ENCODE data around the gene FMN1.
"Not testable (repeated sequence)": the region's sequence is repeated elsewhere in the genome, so short reads cannot be mapped to it uniquely, and the experiment has no call there.

The FMN1 gene

DNA sequence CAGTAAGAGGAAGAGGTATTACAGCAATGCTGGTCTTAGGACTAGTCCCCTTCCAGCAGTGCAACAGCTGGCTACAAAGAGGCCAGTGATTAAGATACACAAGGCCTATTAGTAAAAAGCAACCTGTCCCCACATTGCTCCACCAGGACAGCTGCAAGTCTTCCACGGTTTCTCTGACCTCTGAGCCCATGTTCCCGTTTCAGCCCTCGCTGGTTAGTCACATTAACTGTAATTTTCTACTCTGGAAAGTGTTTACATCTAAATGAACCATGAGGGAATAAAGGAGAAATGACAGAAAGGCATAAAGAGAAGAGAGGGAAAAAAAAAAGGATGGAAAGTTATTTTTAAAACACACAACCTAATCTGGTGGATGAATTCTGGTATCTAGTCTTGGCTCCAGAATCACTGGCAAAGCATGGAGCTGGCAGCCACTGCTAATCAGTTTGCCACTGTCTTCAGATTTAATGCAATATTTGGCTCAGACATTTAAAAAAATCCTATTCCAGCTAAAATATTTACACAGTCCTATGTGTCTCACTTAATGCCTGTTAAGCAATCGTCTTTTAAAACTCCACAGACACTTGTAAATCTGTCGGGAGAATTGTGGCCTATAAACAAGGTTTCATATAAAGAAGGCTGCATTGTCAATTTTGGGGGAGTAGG is 321.8 kb downstream of the FMN1 start:
- DNase-seq: no peak

DNA sequence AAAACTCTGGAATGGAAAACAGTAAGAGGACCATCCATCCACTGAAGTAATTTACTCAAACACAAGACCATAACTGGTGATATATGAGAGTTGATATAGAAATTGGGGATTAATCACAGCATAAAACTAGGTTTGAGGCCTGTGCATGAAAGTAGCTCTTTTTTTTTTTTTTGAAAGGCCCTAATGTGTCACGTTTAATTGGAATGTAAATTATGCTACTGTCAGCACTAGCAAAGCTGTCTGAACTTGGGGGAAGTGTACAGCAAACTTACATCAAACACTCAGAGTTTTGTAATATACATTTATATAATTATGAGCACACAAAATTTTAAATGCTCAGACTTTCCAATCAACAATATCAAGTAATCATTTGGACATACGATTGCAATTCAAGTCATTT is 322.6 kb downstream of the FMN1 start:
- no peak for DNase-seq

DNA sequence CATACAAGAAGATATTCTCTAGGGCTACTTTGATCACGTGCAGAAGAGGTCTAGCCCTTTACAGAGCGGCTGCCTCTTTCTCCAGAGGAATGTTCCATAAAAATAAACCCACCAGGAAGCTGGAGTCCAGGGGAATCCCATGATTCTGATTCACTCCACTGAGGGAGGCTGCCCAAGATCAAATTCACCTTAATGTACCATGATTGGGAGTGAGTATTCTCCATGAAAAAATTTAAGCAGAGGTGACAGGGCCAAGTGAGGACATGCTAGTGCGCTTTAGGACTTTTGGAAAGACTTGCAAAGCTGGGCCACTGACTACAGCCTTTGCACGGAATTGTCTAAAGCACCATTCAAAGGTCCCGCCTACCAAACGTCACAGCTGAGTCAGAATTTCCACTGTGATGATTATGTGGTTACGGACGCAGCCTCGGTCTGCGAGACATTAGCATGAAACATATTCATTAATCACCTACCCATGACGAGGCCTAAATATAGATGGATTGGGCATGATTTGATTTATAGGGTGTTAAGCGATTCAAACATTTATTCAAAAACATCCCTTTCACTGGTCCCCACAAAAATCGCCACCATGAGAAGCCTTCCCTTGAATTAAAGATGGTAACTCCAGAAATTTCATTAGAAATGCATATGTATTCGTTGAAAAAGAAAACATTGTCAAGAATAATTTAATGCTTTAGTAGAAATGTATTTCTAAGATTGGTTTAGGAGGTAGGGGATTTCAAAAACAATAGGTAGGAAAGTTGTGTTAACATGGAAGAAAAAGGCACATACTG is 324.1 kb downstream of the FMN1 start:
- no peak for DNase-seq

DNA sequence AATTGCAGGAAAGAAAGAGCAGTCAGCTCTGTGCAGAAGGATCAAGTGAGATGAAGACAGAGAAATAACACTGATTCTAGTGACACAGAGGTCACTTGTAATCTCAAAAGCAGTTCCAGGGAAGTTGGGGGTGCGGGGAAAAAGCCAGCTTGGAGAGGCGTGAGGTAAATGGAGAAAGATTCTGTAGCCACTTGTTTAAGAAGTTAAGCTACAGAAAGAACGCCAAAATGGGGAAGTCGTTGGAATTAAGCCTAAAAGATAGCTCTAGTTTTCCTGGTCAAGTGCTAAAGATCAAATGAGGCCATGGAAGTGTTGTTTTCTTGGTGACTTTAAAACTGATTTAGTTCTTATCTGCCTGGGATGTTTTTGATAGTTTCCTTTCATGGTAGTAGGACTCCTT is 324.7 kb downstream of the FMN1 start:
- no peak for DNase-seq

DNA sequence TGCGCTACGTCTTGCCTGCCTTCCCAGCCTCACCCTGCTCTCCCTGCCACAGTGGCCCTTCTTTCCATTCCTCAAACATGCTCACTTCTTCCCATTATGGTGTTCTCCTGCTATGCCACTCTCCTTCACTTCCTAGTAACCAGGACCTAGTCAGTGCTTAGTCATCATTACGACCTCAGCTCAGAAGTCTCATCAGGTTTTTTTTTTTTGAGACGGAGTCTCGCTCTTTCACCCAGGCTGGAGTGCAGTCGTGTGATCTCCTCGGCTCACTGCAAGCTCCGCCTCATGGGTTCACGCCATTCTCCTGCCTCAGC is 327.2 kb downstream of the FMN1 start:
- DNase-seq: no peak

DNA sequence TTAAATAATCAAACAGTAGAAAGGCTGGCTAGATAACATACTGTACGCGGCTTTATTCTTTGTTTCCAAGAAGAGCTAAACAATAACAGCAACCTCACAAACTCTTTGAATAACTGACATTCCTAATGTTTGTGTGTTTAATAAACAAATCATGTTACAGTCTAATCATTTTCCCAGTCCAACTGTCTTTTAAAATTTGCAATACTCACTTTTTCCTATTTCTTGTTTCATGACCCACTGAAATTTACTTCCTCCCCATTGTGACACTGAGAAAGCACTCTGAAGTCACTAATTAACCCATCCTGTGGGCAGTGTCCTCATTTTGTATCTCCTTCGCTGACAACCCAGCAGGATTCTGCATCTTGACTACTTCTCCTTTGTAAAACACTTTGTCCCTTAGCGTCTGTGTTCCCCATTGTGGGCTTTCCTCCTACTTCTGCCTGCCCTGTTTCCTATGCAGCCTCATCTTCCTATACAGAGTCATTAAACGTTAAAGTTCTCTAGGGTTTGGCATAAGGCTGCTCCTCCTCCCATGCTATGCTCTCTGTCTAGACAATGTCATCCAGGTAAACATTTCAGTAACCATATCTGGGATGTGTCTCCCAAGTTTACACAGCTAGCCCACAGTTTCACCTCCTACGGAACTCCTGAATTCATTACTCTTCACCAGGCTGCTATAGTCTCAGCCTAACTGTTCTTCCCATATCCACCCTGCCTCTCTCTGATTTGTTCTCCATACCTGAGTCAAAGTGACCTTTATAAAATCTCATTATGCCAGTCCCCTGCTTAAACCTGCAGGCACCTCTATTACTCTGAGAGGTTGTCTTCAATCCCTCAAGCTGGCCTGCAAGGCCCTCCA is 327.8 kb downstream of the FMN1 start:
- DNase-seq: no peak

DNA sequence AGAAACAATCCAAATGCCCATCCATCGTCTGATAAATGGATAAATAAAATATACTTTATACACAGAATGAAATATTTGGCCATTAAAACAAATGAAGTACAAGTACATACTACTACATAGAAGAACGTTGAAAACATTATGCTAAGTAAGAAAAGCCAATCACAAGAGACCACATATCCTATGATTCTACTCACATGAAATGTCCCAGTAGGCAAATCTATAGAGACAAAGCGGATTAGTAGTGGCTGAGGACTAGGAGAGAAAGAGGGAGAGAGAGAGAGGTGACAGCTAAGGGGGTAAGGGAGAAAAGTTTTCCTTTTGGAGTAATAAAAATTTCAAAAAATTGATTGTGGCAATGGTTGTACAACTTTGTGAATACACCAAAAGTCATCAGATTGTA is 329.7 kb downstream of the FMN1 start:
- no peak for DNase-seq

DNA sequence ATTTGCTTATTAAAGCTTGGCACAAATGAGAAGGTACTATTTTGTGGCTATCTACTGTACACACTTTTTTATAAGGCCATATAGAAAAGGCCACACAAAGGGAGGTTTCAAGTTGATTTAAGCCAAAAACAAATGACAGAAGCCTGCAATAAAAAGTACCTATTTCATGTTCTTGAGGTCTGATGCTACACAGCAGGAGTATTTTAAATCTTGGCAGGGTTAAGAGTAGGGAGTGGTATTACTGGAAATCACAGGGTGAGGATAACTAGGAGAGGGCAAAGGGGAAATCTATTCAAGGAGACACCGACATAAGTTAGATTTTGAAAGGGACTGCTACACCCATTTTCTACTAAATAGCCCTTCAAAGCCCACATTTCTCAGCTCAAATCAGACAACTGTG is 330.5 kb downstream of the FMN1 start:
- no peak for DNase-seq

DNA sequence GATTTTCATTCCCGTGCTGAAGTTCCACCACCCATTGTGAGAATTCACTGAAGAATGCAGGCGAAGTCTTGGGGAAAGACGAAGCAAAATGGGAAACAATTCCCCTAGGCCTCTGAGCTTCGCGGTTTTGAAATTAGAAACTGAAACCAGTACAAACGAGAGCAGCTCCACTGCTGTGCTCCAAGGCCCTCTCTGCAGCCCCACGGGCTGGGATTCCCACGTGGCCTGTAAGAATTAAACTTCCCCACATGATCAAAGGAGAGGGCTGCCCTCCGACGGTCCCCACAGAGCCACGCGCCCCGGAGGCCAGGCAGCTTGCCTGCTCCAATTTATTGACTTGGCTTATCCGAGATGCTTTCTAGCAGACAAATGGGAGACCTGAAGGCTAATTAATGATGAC is 332.8 kb downstream of the FMN1 start:
- no peak for DNase-seq

DNA sequence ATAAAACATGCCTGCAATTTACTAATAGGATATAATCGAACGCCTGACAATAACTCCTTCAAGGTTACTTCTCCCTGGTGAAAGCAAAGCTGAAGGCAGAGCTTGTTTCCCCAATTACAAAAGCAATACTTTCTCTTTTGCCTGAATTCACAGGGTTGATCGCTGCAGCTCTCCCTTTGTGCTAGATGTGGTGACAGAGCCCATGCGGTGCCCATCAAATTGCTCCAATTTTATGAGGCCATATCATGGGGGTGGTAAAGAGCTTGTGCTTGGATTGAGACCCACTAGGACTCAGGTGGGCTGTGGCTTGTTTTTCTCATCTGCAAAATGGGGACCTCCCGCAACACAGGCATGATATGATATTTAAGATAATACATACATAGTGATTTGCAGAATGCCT is 333.3 kb downstream of the FMN1 start:
- no peak for DNase-seq

DNA sequence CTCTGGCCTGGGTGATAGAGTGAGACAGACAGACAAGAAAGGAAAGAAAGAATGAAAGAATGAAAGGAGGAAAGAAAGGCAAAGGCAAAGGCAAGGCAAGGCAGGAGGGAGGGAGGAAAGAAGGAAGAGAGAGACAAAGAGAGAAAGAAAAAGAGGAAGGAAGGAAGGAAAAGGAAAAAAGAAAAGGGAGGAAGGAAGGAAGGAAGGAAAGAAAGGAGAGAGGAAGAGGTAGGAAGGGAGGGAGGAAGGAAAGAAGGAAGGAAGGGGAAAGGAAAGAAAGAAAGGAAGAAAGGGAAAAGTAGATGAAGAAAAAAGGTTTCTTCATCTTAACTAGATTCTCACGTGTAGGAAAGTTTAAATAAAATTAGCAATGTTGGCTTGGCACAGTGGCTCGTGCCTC is 334.5 kb downstream of the FMN1 start:
- no peak for DNase-seq

DNA sequence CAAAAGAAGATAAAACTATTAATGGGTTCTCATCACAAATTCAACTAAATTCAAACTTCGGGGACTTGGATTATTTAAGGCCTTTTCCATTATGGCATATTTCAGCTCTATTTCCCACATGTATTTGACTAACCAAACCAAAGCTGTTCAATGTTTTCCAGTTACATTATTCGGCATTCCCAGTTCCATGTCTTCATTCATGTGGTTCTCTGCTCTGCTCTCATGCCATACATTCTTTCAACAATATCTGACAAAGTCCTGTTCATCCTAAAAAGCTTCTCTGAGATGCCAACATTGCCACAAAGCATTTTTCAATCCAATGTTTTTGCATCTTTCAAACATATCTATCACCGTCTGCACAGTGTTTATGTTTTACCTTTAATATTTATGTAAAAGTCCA is 335.3 kb downstream of the FMN1 start:
- no peak for DNase-seq

DNA sequence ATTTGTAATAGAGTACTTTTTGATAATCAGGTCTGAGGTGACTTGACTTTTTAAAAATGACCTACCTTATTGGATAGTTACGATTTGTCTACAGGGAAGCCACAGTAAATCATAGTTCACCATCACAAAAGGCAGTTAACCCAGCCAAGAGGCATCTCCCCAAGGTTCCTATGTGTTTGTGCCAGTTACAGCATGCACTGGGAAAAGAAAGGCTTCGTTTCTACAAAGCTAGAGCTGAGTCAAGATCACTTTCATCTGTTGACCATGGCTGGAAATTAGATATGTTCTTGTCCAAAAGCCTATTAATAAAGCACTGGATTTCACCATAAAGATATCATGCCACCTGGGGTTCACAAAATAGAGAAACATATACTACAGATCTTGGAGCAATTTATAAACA is 336.8 kb downstream of the FMN1 start:
- DNase-seq: no peak

DNA sequence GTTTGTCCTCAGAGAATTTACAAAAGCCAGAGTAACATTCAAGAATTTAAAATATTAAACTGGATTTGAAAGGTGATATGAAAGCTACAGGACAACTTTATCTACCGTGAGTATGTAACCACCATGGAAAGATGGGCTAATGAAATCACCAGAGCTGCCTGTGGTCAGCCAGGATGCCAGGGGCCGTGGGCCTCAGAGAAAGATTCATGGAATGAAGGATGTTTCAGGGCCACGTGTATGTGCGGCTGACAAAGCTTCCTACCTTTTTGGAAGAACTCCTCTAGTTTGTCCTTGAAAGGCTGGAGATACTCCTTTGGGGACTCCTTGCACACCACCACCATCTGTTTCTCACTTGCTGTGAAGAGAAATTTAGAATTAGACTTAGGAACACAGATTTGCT is 337.8 kb downstream of the FMN1 start:
- no peak for DNase-seq

DNA sequence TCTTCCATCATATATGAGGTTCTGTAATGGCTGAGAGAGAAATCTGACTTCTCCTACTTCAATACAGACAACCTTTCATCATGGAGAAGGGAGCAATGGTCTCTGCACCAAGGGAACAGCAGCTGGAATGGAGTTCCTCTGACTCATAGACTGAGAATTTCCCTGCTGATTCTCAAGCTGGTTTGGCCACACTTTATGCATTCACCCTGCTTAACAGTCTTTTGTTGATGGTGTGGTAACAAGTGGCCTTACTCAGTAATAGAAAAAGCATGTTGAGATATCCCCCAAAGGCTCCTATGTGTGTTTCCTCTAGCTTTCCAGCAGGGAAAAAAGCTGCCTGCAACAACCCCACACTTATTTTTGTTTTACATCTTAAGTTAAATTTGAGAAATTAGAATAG is 338.6 kb downstream of the FMN1 start:
- DNase-seq: no peak

DNA sequence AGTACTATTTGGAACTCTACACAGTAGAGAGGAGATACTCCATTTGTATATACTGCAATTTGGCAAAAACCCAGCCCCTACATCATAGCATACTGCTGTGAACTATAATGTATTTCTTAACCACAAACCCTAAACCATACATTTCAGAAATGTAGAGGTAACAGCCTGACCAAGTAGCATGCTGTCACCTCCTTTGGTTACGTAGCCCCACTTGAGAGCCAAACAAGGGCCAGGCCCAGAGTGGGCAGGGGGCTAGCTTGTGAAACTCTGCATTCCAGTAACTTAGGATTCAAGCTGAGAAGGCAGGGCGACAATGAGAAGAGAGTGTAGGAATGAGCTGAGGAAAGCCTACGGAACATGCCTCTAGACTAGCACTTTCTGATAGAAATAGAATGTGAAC is 340.9 kb downstream of the FMN1 start:
- DNase-seq: no peak

DNA sequence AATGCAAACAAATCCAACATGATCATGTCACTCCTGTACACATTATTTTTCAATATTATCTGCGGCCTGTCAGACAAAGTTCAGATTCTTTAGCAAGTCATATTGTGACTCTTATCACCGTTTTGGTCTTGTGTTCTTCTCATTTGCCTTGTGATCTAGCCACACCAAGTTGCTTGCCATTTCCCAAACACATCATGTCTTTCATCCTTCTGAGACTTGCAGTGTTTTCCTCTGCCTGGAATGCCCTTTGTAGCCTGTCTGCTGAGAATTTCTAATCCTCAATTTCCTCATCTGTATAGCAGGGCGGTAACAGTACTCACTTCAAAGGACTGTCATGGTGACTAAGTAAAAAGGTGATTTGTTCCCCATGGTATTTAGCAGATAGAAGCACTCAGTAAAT is 341.7 kb downstream of the FMN1 start:
- no peak for DNase-seq

DNA sequence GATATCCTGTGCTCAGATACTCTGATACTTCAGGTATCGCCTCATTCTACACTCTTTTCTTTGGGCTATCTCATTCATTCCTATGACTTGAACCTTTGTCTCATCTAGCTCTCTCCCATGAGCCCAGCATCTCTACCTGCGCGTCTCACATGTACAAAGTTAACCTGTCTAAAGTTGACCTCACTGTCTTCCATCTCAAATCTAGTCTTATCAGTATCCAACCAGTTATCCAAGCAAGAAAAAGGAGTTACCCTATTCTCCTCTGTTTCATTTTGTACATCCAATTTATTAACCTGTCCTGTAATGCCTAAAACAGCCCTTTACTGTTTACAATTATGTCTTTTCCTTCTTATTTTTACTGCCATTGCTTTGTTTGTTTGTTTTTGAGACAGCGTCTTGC is 342.5 kb downstream of the FMN1 start:
- no peak for DNase-seq

DNA sequence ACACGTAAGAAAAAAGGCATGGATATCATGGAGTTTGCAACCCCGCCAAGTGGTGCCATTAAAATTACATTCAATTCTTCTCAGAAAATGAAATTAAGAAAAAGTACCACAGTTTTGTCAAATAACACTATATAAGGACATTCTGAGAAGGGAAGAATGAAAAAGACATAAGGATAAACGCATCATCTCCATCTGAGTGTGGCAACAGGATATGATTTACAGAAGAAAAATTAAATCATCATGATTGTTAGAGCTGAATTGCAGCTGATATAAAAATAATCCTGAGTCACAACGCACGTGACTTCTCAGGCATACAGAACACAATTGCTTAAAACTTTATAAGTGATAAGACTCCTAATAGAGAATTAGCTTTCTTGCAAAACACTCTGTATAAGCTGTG is 342.9 kb downstream of the FMN1 start:
- no peak for DNase-seq

DNA sequence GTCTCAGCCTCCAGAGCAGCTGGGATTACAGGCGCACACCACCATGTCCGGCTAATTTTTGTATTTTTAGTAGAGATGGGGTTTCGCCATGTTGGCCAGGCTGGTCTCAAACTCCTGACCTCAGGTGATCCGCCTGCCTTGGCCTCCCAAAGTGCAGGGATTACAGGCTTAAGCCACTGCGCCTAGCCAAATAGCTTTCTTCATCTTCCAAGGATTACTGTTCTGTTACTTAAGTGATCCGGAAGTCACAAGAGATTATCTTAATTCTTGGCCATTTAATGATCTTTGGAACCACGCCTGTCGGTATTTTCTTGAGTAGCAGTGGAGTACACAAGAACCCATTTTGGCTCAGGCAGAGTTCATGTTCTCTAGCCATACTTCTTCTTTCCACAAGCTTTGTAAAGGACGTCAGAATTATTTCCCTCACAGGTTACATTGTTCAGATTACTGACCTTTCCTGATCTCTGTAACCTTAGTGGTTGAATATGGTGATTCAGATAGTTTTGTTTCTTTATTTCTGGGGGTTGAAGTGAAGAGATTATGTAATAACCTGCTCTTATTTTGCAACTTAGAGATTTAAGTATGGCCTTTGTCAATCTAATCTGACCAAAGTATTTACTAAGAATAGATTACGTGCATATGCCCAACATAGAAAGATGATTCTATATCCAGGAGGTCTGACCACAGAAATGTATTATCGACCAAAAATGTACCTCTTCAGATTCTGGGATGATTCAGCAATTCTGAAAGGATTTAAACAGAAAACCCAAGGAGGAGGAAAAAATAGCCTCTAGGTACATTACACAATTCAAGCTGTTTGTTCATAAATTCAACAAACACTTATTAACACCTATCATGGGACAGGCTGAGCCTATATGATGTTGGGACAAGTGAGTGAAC is 344.5 kb downstream of the FMN1 start:
- no peak for DNase-seq

DNA sequence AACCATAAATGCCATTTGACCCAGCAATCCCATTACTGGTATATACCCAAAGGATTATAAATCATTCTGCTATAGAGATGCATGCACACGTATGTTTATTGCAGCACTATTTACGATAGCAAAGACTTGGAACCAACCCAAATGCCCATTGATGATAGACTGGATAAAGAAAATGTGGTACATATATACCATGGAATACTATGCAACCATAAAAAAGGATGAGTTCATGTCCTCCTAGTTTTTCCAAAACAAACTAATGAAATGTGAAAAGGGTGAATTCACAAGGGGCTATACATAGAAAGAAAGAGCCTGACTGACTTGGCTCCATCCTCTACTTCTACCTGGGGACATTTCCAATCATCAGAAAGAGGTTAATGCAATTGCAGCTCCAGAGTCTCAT is 347.8 kb downstream of the FMN1 start:
- not testable (repeated sequence) for DNase-seq

DNA sequence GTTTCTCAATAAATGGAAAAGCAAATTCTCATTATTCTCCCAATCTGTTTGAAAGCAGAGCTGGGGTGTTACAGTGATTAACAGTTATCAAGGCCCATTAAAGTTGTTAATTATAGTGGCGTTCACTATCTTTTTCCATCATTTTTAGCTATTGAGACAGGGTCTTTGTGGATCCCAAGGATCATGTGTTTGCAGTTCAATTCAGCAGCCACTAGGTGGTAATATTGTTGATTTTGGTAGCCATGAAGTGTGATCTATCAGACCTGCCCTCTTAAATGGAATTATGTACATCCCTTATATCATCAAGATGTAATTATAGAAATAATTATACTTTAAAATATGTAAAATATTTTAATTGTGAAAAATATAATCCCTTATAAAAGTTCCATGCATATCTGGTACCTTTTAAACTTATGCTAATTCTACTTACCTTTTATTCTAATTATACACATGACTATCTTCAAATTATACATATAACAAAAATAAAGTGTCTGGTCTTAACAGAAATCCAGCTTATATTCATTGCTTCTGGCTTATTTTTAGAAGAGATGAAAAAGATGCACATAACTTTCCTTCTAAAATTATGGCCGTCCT is 350.3 kb downstream of the FMN1 start:
- no peak for DNase-seq

Measured in NCI-H146 (cell line).